HG03521 (cell line): ENCODE measurements around the gene GZMB.
"Not testable (repeated sequence)": the region's sequence is repeated elsewhere in the genome, so short reads cannot be mapped to it uniquely, and the experiment has no call there.

Source experiments
- ATAC-seq: cut with Tn5 transposase; IDR thresholded peaks from one replicate; pipeline ENCODE4 v1.9.1; 2021; ENCODE audit warnings: mild to moderate bottlenecking, moderate library complexity; ENCODE audit not compliant: unreplicated experiment

GZMB gene

GRCh38 chr14:24634158-24634557 lies at the start of gene GZMB:
TSS of gene GZMB (minus strand) at chr14:24634190. CDS start at chr14:24634160, 30 bp downstream.
- ATAC-seq = no peak

- no peak for ATAC-seq
Observed at GRCh38 chr14:24681056-24681455, 47.1 kb upstream of the GZMB start.

- ATAC-seq = no peak
Observed at GRCh38 chr14:24680516-24680915, 46.5 kb upstream of the GZMB start.

- ATAC-seq = no peak
Observed at GRCh38 chr14:24679248-24679961, 45.4 kb upstream of the GZMB start.

GRCh38 chr14:24678801-24679247 lies 44.8 kb upstream of the GZMB start:
- peak; percentile 76 for ATAC-seq

- ATAC-seq = no peak
Observed at GRCh38 chr14:24677956-24678355, 44.0 kb upstream of the GZMB start.

- peak; percentile 46 for ATAC-seq
Observed at GRCh38 chr14:24674204-24674970, 40.4 kb upstream of the GZMB start.

GRCh38 chr14:24673534-24674203 lies 39.7 kb upstream of the GZMB start:
- peak; percentile 39 for ATAC-seq

- peak; percentile 41 for ATAC-seq
Observed at GRCh38 chr14:24673059-24673458, 39.1 kb upstream of the GZMB start.

GRCh38 chr14:24670594-24670993 lies 36.6 kb upstream of the GZMB start:
- no peak for ATAC-seq

GRCh38 chr14:24669651-24670050 lies 35.7 kb upstream of the GZMB start:
- no peak for ATAC-seq

GRCh38 chr14:24665440-24665991 lies 31.5 kb upstream of the GZMB start:
- peak; percentile 89 for ATAC-seq

- ATAC-seq = no peak
Observed at GRCh38 chr14:24664366-24664765, 30.4 kb upstream of the GZMB start.

GRCh38 chr14:24662753-24663152 lies 28.8 kb upstream of the GZMB start:
- ATAC-seq = no peak

- no peak for ATAC-seq
Observed at GRCh38 chr14:24659916-24660570, 26.1 kb upstream of the GZMB start.

- ATAC-seq = not testable (repeated sequence)
Observed at GRCh38 chr14:24648361-24648760, 14.4 kb upstream of the GZMB start.

- no peak for ATAC-seq
Observed at GRCh38 chr14:24639905-24640304, 5.9 kb upstream of the GZMB start.

- ATAC-seq = no peak
Observed at GRCh38 chr14:24639270-24639669, 5.3 kb upstream of the GZMB start.

GRCh38 chr14:24633353-24633752 lies 637 bp downstream of the GZMB start:
- no peak for ATAC-seq

GRCh38 chr14:24632761-24633160 lies 1.2 kb downstream of the GZMB start:
- ATAC-seq = no peak

- no peak for ATAC-seq
Observed at GRCh38 chr14:24632336-24632735, 1.7 kb downstream of the GZMB start.
